DMS114 treated with DMSO at 0.1 percent for 48 hours (cell line): ENCODE data around the gene SF1.

ENCODE experiments used
- DNase-seq: peaks from one replicate; lab custom pipeline; 2025; ENCODE audit not compliant: unreplicated experiment; lab: John Stamatoyannopoulos, UW

The SF1 gene

GRCh38 chr11:64801561-64802369 lies 23.4 kb upstream of the SF1 start:
- DNase-seq, result no peak

GRCh38 chr11:64801158-64801464 lies 22.8 kb upstream of the SF1 start:
- no peak for DNase-seq

GRCh38 chr11:64800303-64801157 lies 22.2 kb upstream of the SF1 start:
- no peak for DNase-seq

- DNase-seq, result no peak
Measured at GRCh38 chr11:64799623-64800302, 21.4 kb upstream of the SF1 start.

- DNase-seq, result no peak
Measured at GRCh38 chr11:64799256-64799622, 20.9 kb upstream of the SF1 start.

GRCh38 chr11:64796757-64797541 lies 18.6 kb upstream of the SF1 start:
- DNase-seq, result no peak

GRCh38 chr11:64796047-64796756 lies 17.9 kb upstream of the SF1 start:
- no peak for DNase-seq

- no peak for DNase-seq
Measured at GRCh38 chr11:64794526-64794925, 16.2 kb upstream of the SF1 start.

- DNase-seq, result no peak
Measured at GRCh38 chr11:64793271-64794160, 15.2 kb upstream of the SF1 start.

GRCh38 chr11:64792482-64792881 lies 14.1 kb upstream of the SF1 start:
- no peak for DNase-seq

- DNase-seq, result no peak
Measured at GRCh38 chr11:64791781-64792291, 13.5 kb upstream of the SF1 start.

GRCh38 chr11:64790205-64791095 lies 12.1 kb upstream of the SF1 start:
- DNase-seq, result no peak

- no peak for DNase-seq
Measured at GRCh38 chr11:64789331-64790204, 11.2 kb upstream of the SF1 start.

GRCh38 chr11:64788321-64789215 lies 10.2 kb upstream of the SF1 start:
- no peak for DNase-seq

GRCh38 chr11:64787526-64788320 lies 9.4 kb upstream of the SF1 start:
- DNase-seq, result no peak
